HG03135 (cell line): Measurements from ENCODE around the gene TCF12.

ENCODE experiments used
- ATAC-seq: cut with Tn5 transposase; IDR thresholded peaks from one replicate; pipeline ENCODE4 v1.9.1; 2021; ENCODE audit warnings: mild to moderate bottlenecking, moderate library complexity; ENCODE audit not compliant: unreplicated experiment

The TCF12 gene

DNA sequence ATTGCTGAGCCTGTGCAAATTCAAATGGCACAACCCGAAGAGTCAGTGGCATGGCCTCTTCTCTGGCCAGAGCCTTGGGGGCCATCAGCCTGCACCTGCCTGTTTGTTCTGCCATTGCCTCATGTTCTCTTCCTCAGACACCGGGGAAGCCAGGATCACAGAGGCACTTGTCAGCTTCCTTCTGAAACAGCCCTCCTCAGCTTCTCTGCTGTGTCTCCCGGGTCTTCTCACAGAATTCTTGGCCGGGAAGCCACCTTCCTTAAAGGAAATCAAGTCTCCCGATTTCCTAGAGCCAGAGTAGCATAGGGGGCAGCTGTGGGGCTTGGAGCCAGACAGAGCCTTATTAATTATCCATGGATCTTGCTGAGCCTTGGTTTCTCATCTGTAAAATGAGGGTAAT lies 410.5 kb downstream of the TCF12 start:
- no peak for ATAC-seq

DNA sequence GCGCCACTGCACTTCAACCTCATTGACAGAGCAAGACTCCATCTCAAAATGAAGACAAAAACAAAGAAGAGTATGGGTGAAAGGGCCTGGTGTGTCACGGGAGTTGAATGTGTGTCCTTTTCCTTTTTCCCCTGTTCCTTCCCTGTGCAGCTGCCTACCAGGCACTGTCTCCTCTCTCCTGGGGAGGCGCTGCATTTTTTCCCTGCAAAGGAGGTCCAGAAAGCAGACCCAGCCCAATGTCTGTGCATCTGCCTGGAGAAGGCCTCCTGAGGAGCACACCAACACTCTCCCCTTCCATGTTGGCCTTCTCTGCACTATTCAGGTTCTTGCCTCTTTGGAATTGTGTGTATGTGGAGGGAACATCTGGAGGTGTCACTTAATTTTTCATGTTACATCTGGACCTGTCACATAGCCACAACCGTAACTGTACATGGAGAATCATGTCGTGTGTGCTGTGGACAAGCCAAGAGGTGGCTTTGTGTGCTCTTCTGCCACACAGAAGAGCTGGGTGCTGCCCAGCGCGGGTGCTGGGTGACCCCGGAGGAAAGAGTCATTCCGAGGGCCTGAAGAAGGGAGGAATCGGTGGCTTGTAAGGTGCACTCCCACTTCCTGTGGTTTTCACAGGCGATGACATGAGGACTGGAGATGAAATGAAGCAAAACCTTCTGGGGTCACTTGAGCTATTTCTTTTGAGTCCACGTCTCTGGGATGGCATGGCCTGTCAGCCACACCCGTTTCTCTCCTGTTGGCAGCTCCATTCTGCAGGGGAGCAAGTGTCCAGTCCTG lies 411.3 kb downstream of the TCF12 start:
- no peak for ATAC-seq

DNA sequence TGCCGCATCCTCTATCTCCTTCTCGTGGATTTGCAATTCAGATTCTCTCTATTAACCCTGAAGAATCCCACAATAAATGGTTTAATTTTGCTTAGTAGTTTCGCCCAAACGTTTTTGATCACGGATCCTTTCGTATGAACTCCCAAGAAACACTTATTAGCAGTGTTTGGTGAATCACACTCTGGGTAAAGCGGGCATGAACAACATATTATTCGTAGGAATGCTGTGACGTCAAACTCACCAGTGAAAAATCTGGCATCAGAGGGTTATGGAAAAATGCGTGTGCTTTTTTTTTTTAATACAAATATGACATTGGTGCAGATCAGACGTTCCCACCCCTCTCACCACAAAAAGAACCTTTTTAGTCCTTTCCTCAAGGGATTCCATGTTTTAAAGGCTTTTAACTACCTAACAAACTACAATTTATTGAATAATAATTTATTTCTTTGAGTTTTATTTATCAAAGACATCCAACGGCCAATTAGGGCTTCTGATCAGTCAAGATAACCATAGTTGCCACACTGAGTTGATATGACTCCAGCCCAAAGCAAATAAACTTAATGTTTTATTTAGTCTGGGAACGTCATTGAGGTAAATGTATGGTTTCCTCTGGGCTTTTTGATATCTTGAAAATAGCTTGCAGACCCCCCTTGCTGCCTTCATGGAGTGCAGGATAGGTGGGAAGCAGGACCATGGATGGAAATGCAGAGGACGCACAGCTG lies 412.3 kb downstream of the TCF12 start:
- ATAC-seq: no peak

DNA sequence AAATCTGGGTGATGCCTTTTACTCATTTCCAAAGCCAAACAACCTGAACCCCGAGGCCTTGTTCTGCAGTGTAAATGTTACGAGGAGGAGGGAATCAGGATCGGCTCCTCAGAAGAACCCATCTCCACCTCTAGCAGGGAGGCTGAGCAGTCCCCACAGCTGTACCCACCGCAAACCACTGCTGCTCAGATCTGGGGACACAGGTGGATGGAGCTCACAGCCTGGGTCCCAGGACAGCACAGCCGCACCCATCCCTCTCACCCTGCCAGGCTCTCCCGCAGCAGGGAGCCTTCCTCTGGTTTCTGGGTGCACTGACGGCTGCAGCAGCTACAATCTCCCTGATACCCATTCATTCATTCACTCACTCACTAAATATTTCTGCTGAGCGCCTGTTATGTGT lies 413.9 kb downstream of the TCF12 start:
- ATAC-seq: no peak

DNA sequence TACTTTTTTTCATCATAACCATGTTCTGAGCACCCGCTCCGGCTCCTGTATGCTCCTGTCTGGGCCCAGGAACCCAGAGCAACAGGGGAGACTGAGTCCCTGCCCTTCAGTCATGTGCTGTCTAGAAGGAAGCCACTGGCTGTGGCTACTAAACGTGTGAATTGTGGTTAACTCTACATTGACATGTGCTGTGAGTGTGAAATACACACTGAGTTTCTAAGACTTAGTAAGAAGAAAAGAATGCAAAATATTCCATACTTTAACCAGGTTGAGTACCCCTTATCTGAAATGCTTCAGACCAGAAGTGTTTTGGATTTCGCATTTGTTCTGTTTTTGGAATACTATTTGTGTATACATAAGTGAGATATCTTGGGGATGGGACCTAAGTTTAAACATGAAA lies 415.0 kb downstream of the TCF12 start:
- no peak for ATAC-seq

DNA sequence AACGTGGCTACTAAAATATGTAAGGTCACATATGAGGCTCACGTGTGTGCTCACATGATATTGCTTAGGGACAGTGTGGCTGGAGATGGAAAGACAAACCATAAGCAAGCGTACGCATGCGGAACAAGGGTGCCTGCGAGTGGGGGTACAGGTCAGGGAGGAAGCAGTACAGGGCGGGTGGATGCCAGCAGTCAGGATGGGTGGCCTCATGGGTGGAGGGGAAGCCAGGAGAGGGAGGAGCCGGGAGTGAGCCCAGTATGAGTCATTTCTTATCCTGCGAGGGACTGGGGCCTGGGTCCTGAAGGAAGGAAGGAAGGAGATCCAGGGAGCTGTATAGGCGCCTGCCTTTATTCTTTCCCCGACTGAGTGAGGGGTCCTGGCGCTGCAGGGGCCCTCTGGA lies 415.8 kb downstream of the TCF12 start:
- no peak for ATAC-seq

DNA sequence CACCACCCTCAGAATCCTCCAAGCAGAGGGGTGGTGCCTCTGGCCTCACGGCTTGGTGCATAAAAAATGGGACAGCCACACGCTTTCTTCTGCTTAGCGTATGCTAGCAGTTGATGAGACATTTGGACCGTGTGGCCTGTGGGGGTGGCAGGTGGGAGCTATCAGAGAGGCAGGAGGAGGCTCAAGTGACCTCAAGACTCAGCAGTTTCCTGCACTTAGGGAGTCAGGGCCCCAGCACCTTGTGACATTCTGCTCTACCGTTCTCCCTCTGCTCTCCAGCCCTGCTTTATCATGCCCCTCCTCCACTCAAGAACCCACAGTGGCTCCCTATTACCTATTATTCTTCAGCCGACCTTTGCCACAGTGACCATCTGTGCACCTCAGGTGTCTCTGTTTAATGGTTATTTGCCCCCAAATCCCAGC lies 416.9 kb downstream of the TCF12 start:
- ATAC-seq: no peak

DNA sequence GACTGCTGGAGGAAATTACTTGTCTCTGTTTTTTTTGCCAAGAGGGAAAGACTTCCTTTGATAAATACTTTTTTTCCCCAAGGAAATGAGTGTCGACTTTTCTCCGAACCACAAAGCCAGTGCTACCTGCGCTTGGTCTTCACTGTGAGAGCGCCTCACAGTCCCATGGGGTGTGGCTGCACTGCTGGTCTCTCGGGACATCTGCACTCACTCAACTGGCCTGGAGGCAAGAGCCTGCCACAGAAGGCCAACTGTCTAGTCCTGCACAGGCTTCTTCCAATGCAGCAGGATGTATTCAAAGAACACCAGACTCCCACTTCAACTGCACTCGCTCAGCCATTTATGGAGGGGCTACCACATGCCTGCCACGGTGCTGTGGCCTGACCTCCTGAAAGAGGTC lies 417.3 kb downstream of the TCF12 start:
- ATAC-seq: no peak

DNA sequence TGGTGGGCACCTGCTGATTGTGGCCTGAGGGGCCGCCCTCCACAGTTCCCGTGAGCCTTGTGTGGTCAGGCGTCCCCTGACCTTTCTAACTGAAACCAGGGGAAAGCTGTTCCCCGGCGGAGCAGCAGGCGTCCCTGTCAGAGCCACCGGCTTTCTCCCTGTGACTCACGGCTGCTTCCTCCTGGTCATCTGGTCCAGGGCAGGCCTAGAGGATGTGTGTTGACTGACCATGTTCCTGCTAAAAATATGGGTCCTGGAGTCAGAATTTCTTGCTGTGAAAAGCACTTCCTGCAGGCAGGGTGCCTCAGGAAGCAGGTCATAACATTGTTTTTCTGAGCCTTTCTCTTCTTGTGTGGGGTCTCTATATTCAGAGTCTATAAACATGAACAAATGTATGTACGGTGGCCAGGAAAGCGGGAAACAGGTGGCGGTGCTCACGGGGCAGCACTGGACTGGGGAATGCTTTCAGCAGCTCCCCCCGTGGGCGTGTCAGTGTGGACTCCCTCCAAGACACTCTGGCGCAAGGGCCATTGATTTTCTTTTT lies 419.5 kb downstream of the TCF12 start:
- ATAC-seq: no peak

DNA sequence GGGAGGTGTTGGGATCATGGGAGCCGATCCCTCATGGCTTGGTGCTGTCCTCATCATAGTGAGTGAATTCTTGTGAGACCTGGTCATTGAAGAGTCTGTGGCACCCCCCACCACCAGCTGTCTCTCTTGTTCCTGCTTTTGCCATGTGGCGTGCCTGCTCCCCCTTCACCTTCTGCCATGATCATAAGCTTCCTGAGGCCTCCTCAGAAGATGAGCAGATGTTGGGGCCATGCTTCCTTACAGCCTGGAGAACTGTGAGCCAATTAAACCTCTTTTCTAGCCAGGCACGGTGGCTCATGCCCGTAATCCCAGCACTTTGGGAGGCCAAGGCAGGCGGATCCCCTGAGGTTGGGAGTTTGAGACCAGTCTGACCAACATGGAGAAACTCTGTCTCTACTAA lies 420.9 kb downstream of the TCF12 start:
- no peak for ATAC-seq
